Renal cortex interstitium (tissue), 11 donors: ENCODE measurements around the gene KCNAB2. TPM values are rescaled to one million over a fixed set of nuclear protein-coding genes. Genes with fewer than 3 reads are reported as not detected.
"Not testable (repeated sequence)": the region's sequence is repeated elsewhere in the genome, so short reads cannot be mapped to it uniquely, and the experiment has no call there.

ENCODE experiments used
- DNase-seq, 11 donors: peaks; one replicate each; pipeline ENCODE4 v3.0.0-alpha.2; 2013; ENCODE audit warnings: low read depth in 9 of 11, low spot score in 4 of 11; ENCODE audit errors: extremely low read depth in 1 of 11
- polyA plus RNA-seq, 3 donors: library from polyadenylated mRNA; unstranded; fragments of 120-200 nt; gene quantifications; one replicate each; pipeline ENCODE4 v1.2.1, GENCODE V29; 2013; ENCODE audit not compliant: insufficient read length in 3 of 3

The KCNAB2 gene
- polyA plus RNA-seq, 3 donors = 2.8 to 5.9 (median 4.9) TPM

DNA sequence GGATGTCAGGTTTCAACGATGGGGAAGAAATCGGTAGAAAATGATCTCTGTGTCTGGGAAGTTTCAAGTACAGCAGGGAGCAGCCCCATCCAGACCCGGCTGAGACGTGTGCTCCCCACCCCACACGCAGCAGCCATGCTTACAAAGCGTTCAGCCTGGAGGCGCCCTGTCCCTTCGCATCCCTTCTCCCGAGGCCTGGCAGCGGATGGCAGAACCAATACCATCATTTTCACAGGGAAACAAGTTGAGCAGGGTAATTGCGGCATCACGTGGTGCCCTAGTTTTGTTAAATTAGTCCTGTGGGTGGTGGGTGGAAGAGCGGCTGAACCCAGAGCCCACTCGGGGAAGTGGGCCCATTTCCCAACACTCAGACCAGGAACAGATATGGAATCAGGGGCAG is 23.9 kb downstream of the KCNAB2 start:
- DNase-seq = no peak

DNA sequence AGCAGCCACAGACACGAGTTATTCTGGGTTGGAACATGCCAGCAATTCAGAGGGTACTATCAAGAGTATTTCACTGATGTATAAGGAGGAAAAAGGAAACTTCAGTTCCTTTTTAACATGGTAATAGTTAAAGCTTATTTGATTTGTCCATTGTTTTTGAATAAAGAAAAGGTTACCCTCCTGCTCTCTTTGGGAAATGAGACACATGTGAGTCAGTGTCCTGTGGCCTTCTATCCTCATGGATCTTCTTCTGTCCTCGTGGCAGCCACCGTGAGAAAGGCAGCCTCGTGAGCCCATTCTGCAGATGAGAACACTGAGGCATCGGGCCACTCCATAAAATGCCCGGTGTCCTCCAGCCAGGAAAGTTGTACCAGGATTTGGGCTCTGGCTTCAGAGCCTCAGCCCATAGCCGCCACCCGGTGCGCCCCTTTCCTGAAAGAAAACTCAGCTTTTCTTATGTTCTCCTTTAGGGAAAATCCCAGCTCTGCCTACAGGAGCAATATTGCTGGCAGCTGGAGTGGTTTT is 24.8 kb downstream of the KCNAB2 start:
- no peak for DNase-seq

DNA sequence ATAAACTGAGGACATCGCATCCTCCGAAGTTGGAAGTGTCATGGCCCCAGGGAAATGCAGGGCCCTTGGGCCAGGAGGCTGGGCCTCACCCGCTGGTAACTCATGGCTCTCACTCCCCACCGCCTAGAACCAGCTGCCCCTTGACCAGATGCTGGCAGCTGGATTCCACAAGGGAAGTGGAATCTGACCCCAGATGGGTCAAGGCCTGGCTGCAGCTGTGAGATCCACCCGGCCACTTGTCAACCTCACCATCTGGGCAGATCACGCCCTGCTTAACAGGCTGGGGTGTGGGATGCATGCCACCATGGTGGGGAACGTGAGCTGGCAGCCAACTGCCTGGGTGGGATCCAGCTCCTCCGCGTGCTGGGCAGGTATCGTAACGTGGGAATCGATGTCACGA is 25.5 kb downstream of the KCNAB2 start:
- no peak for DNase-seq

DNA sequence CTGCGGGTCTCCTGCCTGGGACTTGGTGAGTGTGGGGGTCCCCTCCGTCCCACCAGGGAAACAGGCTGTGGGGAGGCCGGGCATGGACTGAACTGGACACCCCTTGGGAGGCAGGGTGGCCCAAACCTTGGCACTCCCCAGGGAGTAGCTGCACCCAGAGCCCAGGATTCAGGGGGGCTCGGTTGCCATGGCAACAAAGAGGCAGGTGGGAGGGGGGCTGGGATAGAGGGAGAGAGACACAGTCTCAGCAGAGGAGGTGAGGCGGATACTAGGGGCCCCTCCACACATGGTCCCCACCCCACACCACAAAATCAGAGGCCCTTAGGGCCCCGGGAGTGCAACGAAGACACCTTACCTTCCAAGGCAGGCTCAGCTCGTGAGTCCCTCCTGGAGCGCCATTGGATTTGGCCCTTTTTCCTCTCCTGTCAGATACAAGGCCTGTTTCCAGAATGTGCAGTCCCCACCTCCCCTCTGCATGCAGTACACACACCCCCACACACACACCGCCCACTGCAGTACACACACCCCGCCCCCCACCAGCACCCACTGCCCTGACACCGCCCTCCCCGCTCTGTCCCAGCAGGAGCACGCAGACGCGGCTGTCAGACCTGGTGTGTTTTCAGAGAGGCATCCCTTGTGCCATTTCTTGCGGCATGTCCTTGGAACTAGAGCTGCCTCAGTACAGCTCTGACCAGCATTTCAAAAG is 27.2 kb downstream of the KCNAB2 start:
- no peak for DNase-seq

DNA sequence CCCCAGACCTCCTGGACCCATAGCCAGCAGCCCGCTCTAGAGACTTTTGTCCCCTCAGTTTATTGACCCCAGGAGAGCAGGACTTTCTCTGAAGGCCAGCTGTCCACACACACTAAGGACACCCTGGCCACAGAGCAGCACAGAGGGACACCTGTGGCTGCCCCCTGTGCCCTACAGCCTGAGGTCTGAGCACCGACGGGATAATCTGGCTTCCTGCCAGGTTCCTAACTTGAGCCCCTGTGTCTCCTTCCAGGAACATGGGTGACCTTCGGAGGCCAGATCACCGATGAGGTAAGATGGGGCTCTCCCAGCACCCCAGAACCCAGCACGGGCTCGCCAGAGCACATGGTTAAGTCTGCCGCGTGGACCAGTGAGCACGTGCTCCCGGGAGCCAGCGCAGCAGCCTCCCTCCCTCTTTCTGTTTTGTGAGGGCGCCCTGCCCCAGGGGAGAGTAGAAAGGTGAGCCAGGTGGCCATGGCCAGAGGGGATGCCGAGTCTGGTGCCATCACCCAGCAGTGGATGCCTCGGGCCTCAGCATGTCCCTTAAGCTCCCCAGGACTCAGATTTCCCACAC is 27.9 kb downstream of the KCNAB2 start:
- no peak for DNase-seq

DNA sequence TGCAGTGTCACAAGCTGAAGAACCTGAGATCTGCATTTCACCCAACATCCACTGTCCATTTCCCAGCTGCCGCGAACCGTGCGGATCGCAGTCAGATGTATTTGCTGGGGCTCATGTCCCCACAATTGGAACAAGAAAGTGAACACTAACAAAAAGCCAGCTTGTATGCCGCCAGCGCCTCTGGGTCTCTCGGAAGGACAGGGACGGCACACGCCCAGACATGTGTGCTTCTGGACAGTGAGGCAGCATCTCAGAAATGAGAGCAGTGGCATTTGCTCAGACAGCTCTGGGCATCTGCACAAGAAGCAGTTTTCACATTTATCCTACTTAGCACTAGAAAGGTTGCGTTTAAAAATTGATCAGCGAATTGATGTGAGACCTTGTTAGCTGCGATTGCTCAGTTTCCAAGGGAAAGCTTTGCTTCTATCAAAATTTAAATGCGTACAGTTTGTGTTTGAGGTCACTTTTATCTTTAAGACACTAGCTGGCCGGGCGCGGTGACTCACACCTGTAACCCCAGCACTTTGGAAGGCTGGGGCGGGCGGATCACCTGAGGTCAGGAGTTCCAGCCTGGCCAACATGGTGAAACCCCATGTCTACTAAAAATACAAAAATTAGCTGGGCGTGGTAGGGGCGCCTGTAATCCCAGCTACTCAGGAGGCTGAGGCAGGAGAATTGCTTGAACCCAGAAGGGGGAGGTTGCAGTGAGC is 28.7 kb downstream of the KCNAB2 start:
- DNase-seq = no peak

DNA sequence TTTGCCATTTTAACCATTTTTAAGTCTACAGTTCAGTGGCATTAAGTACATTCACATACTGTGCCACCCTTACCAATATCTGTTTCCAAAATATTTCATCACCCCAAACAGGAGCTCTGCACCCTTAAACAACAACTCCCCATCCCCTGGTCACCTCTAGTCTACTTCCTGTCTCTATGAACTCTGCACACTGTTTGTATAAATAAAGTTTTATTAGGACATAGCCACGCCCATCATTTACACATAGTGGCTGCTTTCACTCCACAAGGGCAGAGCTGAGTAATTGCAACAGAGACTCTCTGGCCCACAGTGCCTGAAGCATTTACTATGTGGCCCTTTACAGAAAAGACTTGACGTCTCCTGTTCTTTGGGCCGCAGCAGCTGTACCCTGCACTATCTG is 30.1 kb downstream of the KCNAB2 start:
- no peak for DNase-seq

DNA sequence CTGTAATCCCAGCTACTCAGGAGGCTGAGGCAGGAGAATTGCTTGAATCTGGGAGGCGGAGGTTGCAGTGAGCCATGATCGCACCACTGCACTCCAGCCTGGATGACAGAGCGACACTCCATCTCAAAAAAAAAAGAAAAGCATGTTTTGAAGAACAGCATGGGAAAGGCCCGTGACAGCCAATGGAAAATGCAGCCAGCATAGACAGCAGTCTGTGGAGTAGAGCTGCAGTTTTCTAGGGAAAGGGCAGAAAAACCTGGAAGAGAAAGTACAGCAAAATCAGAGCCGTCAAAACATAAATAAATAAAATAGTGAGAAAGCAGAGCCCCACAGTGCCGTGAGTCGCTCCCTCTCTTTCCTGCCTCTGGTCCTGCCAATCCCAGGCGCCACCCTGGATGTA is 31.4 kb downstream of the KCNAB2 start:
- DNase-seq = not testable (repeated sequence)

DNA sequence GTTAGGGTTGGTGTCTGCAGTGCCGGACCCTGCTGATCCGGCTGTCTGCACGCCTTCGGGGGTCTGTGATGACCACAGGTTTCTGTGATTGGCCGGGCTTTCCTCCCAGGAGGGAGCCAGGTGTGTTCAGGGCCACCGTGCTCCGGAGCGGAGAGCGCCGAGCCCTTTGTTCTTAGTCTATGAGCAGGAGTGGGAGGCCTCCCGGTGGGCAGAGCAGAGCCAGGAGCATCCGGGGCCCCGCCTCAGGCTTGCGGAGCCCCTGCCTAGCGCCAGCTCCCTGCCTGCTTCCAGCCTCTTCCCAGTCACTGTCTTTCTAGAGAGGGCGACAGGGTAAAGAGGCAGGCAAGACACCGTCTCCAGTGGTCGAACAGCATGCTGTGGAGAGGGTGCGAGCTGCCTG is 31.8 kb downstream of the KCNAB2 start:
- no peak for DNase-seq

DNA sequence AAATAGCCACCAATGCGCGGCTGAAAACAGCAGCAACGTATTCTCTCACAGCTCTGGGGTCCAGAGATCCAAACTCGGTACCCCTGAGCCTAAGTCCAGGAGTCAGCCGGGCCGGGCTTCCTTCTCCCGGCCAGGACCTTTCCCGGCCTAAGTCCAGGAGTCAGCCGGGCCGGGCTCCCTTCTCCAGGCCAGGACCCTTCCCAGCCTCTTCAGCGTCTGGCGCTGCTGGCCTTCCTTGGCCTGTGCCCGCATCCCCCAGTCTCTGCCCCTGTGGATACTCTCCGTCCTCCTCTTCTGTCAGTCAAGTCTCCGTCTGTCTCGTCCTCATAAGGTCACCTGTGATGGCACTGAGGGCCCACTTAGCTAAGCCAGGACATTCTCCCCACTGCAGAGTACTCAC is 32.2 kb downstream of the KCNAB2 start:
- no peak for DNase-seq

DNA sequence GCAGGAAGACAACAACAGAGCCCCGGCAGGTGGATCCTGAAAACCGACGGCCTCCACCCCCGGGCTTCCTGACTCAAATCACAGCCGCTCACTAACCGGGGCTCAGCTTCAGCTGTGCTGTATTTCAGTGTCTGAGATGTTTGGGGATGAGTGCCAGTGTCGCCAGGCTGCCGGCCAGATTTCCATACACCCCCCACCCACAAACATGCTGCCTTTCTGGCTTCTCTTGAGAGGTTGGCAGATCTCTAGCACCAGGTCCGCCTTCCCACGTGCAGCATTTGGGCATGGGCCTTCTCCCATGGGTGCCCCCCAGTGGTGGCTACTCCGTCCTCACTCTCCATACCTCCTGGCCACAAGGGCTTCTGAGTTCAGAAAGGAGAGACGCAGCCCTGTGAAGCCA is 34.8 kb downstream of the KCNAB2 start:
- no peak for DNase-seq

DNA sequence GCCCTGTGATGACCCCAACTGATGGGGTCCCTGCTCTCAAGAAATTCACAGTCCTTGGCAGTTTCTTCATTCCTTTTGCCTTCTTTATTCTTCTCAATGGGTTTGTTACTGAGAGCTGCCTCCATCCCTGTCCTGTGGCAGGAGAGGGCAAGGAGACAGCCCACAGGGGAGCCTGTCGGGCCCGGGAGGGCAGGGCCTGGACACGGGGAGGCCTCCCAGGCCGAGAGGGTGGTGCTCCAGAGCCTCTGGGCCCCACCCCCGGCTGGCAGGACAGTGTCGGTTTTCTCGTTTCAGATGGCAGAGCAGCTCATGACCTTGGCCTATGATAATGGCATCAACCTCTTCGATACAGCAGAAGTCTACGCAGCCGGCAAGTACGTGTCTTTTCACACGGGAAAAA is 36.2 kb downstream of the KCNAB2 start:
- DNase-seq = no peak

DNA sequence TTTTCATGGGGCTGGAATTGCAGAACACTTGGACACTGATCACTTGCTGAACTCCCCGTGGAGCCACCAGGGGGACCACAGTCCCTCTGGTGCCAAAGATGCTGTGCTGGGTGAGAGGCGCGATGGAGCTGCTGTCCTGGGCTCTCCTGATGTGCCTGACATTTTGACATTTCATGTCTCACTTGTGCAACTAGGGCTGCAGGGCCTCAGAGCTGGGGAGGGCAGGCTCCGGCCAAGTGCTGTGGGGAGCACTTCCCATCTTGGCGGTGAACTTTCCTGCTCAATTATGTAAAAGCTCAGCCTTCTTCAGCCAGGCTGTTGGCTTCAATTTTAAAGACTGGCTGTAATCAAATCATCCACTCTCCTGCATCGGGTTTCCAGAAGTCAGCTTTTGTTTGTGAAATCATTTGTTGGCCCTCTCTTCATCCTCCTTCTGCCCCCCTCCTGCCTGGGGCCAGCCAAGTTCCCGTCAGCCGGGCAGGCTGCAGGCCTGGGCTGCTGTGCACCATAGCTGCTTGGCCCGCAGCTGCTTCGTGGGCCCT is 36.8 kb downstream of the KCNAB2 start:
- DNase-seq = no peak

DNA sequence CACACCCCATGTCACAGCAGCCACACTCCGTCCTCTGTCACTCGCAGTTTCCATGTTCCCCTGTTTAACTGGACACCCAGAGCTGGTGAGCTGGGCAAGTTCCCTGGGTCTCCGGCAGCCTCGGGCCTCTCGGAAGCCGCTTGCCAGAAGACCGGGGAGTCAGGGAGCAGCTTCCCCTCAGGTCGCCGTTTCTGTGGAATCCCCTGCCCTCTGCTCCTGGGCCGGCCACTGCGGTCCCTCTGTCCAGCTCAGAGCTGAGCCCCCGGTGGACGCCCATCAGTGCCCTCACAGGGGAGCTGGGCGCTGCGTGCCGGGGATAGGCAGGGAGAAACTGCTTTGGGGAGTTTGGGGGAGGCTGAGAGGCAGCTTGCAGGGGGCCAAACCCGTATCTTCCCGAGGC is 37.7 kb downstream of the KCNAB2 start:
- no peak for DNase-seq

DNA sequence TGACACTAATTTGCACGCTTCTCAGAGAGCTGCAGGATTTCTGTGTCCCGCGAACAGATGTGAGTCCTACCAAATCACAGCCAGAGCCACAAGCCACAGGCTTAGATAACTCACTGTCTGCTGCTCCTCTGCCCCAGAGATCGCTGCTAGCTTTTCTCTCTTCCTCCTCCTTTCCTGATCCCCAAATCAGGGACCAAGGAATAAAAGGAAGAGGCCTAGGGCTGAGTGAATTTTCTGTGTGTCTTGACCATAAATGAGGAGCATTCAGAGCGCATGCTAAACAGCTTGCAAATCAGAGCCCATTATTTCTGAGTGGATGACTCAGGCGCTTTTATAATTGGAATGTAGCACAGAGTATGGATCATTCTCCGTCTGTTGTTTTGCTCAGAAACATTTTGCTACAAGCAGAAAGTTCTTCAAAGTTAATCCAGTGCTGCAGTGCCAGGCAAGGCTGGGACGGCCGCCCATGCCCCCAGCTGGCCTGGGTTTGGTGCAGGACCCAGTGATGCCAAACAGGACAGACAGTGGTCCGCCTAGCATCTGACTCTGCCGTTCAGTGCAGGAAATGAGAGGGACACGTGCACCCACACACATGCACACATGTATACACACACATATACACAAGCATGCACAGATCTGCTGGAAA is 38.2 kb downstream of the KCNAB2 start:
- no peak for DNase-seq

DNA sequence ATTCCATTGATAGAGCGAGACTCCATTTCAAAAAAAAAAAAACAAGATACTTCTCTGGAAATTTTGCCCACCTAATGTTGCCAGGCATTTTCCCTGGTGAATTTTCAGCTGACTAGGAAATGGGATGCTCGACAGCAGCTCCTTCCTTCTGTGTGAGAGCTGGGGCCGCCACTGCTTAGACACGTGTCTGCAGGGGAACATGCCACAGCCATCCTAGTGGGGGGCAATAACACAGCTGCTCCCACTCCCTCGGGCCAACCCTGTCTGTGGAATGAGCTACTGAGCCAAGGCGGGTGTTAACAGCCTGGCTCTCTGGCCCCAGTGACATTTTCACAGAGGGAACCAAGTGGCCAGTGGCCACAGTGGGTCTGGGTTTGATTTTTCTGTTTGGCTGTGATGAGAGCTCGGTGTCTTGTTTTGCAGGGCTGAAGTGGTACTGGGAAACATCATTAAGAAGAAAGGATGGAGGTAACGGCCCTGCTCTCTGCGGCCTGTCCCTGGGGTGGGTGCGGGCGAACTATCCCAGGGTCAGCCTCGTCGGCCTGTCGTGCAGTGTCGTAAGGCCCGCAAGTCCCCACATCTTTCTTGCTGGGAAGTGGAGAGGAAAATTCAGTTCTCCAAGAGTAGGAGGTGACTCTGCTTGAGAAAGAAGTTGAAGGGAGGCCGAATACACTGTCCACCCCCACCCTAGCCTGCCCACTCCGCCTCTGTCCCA is 39.2 kb downstream of the KCNAB2 start:
- no peak for DNase-seq

DNA sequence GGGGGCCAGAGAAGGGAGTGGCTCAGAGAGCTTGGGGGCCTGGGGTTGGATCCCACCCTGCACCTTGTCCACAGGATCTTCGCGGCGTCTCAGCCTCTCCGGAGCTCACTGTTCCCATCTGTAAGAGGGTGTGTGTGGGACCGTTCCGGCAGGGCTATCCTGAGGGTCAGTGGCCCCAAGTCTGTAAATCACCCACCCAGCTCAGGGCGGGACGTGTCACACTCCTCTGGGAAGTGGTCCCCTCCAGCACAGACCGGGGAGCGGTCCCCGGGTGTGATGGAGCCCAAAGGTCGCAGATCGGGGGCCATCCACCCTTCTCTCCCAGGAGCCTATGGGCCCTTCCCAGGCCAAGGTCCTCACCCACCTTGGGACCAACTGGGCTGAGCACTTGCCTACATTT is 40.0 kb downstream of the KCNAB2 start:
- DNase-seq = no peak

DNA sequence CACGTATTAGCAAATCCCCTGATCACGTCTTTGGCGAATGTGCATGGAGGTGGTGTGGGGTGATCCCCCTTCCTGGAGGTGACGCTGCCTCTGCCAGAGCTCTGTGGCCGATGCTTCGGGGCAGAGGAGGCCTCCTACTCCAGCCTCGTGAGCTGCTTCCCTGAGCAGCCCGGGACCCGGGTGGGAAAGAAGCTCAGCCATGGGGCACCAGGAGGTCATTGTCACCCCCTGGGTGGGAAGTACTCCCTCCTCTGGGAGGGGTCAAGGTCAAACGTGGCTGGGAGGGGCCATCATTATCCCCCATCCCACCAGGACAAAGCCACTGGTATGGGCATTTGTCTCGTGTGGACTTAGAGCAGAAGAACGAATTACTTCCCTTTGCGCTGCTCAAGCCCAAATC is 40.7 kb downstream of the KCNAB2 start:
- DNase-seq = no peak

DNA sequence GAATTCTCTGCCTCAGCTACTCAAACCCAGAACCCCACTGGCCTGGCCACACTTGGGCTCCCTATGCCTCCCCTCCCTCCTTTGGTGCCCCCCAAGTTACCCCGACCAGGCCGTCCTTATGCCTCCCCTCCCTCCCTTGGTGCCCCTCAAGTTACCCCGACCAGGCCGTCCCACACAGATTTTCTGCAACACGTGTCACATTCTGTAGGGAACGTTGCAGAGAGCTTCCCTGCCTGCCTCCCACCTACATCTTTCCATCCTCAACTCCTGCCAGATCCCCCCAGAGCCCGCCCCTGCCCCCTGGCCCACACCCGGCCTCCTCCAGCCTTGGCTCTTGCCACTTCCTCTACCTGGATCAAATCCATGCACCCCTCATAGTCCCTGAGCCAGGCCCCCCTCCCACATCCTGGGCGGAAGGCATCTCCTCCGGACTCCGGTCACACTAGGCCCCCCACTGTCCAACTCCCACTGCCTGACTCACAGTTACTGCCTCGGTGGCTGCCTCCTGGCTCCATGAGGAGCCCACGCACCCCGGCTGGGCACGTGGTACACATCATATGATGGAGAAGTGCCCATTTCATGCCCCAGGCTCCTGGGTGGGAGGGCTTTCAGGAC is 41.2 kb downstream of the KCNAB2 start:
- no peak for DNase-seq
